H1 (cell line): ENCODE measurements around the gene CLIP3.

Source experiments
- CREB1 ChIP-seq: IDR thresholded peaks from 2 replicates; pipeline ENCODE4 v1.6.1; 2012; ENCODE audit warnings: inconsistent platforms
- CTCF ChIP-seq, 3 experiments: IDR thresholded peaks; 1 replicate in 2 of 3; 2 replicates in 1 of 3; pipeline versions ENCODE4 v1.5.1 to v1.6.1; 2011; ENCODE audit warnings: low read length in 3 of 3, mild to moderate bottlenecking in 3 of 3, inconsistent platforms in 2 of 3, low read depth in 1 of 3, moderate library complexity in 1 of 3; ENCODE audit not compliant: insufficient read depth in 1 of 3; ENCODE audit errors: control extremely low read depth in 1 of 3
- HDAC2 ChIP-seq, 2 experiments: fragments of 300-600 bp in 1 of 2; sonication (generic) in 1 of 2; IDR thresholded peaks; 2 replicates each; pipeline ENCODE4 v1.6.1; 2011 to 2012; ENCODE audit warnings: low read depth in 2 of 2, low read length in 2 of 2, mild to moderate bottlenecking in 2 of 2, moderate library complexity in 2 of 2, borderline replicate concordance in 1 of 2, inconsistent platforms in 1 of 2
- POLR2AphosphoS5 ChIP-seq: IDR thresholded peaks from 2 replicates; pipeline ENCODE4 v1.6.1; 2011; ENCODE audit warnings: low read depth, low read length
- RNF2 ChIP-seq: fragments of 200-900, 300-1000 bp; sonication (generic); IDR thresholded peaks from 2 replicates; pipeline ENCODE4 v1.7.1; 2016; ENCODE audit warnings: borderline replicate concordance, low read depth, mild to moderate bottlenecking, antibody characterized with exemption, low read length; ENCODE audit not compliant: poor library complexity, severe bottlenecking; ENCODE audit errors: missing control alignments
- SP2 ChIP-seq: IDR thresholded peaks from 2 replicates; pipeline ENCODE4 v1.6.1; 2012; ENCODE audit warnings: mild to moderate bottlenecking, low read length, inconsistent platforms
- SRF ChIP-seq: IDR thresholded peaks from 2 replicates; pipeline ENCODE4 v1.6.1; 2011; ENCODE audit warnings: mild to moderate bottlenecking, low read depth, low read length, moderate library complexity
- TF ChIP-seq, protein P1 (sequence below): IDR thresholded peaks from 2 replicates; pipeline ENCODE4 v1.6.1; 2012; ENCODE audit warnings: inconsistent platforms

- no peak for TF ChIP-seq CTCF (IDR thresholded peaks at IDR 0.05; ENCODE audit: control extremely low read depth in 1 of 3, insufficient read depth in 1 of 3, low read depth in 1 of 3, low read length in 3 of 3)
- no peak for TF ChIP-seq CREB1
- no peak for TF ChIP-seq RNF2
- no peak for TF ChIP-seq SRF
- TF ChIP-seq POLR2AphosphoS5 = no peak
- no peak for TF ChIP-seq SP2
- TF ChIP-seq HDAC2 (IDR thresholded peaks at IDR 0.05; ENCODE audit: borderline replicate concordance in 1 of 2, low read depth in 2 of 2, low read length in 2 of 2) = no peak
- TF ChIP-seq, protein P1, sequence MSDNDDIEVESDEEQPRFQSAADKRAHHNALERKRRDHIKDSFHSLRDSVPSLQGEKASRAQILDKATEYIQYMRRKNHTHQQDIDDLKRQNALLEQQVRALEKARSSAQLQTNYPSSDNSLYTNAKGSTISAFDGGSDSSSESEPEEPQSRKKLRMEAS = no peak; the same call in 1 of the 2 replicates
Observed at GRCh38 chr19:36032251-36033104, at the start of gene CLIP3.
